Breast epithelium (tissue), 3 donors: ENCODE measurements around the gene TBX6.
"Not testable (repeated sequence)": the region's sequence is repeated elsewhere in the genome, so short reads cannot be mapped to it uniquely, and the experiment has no call there.

ENCODE experiments used
- POLR2A ChIP-seq: fragments of 450-650 bp; IDR thresholded peaks from one replicate; pipeline ENCODE4 v1.6.1; 2016; ENCODE audit warnings: antibody characterized with exemption, mild to moderate bottlenecking, moderate library complexity
- TF ChIP-seq, protein P1 (sequence below), 3 donors: fragments of 450-650 bp; IDR thresholded peaks; one replicate each; pipeline ENCODE4 v1.5.1; 2016 to 2017; ENCODE audit warnings: antibody characterized with exemption in 3 of 3, mild to moderate bottlenecking in 3 of 3, moderate library complexity in 3 of 3

DNA sequence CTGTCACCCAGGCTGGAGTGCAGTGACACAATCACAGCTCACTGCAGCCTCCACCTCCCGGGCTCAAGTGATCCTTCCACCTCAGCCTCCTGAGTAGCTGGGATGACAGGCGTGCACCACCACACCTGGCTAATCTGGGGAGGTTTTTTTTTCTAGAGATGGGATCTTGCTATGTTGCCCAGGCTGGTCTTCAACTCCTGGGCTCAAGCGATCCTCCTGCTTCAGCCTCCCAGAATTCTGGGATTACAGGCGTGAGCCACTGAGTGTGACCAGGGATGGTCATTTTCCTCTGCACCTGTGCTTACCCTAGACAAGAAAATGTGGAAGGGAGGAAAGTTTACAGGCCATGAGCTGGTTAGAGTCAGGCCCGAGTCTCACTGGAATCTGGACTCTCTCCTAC, 51.0 kb downstream of the TBX6 start:
- TF ChIP-seq POLR2A = not testable (repeated sequence)
- TF ChIP-seq, protein P1, sequence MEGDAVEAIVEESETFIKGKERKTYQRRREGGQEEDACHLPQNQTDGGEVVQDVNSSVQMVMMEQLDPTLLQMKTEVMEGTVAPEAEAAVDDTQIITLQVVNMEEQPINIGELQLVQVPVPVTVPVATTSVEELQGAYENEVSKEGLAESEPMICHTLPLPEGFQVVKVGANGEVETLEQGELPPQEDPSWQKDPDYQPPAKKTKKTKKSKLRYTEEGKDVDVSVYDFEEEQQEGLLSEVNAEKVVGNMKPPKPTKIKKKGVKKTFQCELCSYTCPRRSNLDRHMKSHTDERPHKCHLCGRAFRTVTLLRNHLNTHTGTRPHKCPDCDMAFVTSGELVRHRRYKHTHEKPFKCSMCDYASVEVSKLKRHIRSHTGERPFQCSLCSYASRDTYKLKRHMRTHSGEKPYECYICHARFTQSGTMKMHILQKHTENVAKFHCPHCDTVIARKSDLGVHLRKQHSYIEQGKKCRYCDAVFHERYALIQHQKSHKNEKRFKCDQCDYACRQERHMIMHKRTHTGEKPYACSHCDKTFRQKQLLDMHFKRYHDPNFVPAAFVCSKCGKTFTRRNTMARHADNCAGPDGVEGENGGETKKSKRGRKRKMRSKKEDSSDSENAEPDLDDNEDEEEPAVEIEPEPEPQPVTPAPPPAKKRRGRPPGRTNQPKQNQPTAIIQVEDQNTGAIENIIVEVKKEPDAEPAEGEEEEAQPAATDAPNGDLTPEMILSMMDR (IDR thresholded peaks at IDR 0.05) = not testable (repeated sequence)
